Cerebellar cortex (tissue), 1 donor: ENCODE measurements around the gene TLK2.
"Not testable (repeated sequence)": the region's sequence is repeated elsewhere in the genome, so short reads cannot be mapped to it uniquely, and the experiment has no call there.

ENCODE experiments used
- DNase-seq: peaks from one replicate; pipeline ENCODE4 v3.0.0-alpha.2; 2015; ENCODE audit warnings: low spot score

Gene TLK2

DNA sequence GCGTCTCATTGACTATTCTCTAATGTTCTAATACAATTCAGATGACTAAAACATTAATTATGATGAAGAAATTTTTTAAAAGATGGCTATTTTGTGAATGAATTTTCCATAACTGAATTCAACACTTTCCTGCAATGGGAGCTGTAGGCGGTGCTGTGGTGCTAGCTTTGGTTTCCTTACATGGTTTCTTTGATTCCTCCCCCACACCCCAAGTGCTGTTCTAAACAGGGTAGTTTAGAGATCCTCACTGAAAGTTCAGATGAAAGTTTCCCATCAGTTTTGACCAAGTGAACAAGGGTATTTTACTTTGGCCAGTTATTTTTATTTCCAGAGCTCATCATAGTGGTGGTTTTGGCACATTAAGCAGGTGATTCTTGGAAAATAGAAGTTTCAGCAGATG, 122.8 kb downstream of the TLK2 start:
- DNase-seq = no peak

DNA sequence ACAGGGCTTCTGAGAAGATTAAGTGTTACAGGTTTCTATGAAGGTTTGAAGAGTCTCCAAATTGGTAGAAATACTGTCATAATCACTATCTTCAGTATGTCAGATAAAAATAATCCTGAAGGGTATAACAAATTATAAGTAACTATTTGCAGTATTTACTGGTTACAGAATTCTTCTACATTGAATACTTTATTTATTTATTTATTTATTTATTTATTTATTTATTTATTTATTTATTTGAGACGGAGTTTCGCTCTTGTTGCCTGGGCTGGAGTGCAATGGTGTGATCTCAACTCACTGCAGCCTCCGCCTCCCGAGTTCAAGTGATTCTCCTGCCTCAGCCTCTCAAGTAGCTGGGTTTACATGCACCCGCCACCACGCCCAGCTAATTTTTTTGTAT, 125.2 kb downstream of the TLK2 start:
- not testable (repeated sequence) for DNase-seq

- DNase-seq = no peak
Observed at GRCh38 chr17:62605588-62605987, 127.0 kb downstream of the TLK2 start.

DNA sequence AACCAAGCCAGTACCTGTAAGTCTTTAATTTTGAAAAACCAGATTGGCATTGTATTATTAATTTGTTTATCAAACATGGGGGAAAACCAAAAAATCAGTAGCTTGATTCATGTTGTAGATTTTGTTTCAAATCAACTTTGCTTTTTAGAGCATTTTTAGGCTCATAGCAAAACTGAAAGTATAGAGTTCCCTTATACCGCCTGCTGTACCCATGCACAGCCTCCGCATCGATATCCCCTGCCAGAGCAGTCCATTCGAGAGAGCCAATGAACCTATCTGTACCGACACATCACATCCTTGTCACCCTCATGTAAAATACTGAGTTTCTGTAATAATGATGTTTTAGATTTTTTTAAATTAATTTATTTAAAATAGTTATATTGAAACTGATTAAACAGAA, 132.7 kb downstream of the TLK2 start:
- DNase-seq = no peak

- DNase-seq = no peak
Observed at GRCh38 chr17:62611728-62612127, 133.1 kb downstream of the TLK2 start.

GRCh38 chr17:62612289-62612688, 133.7 kb downstream of the TLK2 start:
- DNase-seq = not testable (repeated sequence)

DNA sequence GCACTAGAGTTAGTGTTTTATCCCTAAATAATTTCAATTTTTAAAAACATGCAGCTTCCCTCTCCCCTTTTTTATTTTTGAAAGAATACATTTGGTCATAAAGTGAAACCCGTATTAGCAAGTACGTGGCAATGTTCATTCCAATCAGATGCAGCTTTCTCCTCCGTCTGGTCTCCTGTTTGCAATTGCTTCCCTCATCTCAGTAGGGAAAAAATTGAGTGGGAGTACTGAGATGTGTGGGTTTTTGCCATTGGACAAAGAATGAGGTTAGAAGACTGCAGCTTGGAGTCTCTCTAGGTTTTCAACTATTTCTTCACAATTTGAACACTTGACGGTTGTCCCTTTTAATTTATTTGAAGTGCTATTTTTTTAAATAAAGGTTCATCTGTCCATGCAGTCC, 134.5 kb downstream of the TLK2 start:
- not testable (repeated sequence) for DNase-seq

DNA sequence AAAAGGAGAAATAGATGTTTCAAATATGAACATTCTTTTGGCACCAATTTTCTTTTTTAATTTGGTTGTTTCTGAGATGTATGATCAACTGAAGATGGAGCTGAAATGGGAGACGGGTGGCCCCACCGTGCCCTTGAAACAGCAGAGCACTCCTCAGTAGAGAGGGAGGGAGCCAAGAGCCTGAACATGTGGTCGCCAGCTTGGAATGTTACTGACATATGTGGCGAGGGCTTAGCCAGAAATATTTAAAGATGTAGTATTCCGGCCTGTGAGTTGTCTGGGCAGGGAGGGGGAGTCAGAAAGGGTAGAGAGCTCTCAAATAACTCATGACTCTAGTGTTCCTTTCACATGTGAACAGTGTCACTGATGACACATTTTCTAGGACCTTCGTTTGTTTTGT, 135.5 kb downstream of the TLK2 start:
- DNase-seq = no peak

DNA sequence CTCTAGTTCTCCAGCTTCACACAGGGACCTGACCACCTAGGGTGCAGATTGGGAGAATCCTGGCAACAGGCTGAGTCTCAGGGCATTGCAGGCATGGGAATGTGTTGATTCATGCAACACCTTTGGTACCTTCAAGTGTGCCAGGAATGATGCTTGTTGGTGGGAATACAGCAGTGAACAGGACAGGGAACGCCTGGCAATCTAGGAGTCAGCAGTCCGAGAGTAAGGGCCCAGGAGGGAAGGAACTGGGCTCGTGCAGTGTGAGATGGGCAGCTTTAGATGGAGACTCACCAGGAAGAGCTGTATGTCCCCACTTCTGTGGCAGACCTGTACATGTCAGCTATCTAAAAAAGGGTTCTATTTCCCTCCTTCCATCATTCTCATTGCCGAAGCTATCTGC, 136.9 kb downstream of the TLK2 start:
- DNase-seq = no peak

GRCh38 chr17:62616993-62617893, 138.6 kb downstream of the TLK2 start:
- no peak for DNase-seq

GRCh38 chr17:62617894-62618472, 139.4 kb downstream of the TLK2 start:
- DNase-seq = no peak

DNA sequence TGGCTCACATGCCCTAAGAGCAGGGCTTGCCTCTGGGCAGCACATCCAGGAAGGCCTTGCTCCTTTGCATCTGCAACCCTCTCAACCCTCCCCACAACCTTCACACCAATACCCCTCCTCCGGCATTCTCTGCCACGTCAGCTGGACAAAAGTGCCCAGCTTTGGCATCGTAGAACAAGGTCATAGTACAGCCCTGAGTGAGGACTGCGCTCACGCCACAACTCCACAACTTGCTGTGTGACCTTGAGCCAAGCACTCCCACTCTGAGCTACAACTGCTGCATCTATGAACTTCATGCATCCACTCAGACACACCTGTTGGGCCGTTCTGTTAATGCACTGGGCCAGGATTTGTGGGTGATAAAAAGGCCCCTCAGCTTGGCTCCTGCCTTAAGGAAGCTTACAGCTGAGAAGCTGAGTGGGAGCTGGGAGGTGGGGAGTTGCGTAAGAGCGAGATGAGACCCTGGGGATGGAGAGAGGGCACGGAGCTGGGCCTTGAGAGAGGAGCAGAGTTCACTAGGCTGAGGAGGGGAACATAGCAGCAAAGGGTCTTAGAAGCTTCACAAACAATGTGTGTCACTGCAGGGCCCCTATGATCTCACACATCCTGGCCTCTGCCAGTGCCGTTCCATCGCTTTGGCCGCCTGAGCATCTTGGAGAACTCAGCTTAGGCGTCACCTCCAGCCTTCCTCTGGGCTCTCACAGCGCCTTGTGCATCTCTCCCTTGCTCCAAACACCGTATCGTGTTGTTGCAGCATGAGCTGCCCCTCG, 140.2 kb downstream of the TLK2 start:
- DNase-seq = no peak

GRCh38 chr17:62619417-62620155, 141.0 kb downstream of the TLK2 start:
- DNase-seq = no peak

GRCh38 chr17:62621223-62621622, 142.6 kb downstream of the TLK2 start:
- no peak for DNase-seq

GRCh38 chr17:62625184-62625869, 146.7 kb downstream of the TLK2 start:
- no peak for DNase-seq

DNA sequence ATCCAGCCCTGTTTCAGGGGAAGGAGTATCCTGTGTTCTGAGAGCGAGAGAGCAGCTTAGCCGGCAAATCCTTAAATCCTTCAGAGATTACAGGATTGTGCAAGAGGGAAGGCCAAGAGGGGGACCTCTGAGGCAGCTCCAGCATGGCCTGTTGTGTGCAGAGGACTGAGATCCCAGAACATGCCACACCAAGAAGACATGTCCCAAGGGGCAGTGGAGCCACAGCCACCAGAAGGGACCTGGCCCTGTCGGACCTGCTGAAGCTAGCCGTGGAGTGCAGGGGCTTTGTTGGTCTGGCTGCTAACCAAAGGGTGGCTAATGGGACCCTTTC, 147.2 kb downstream of the TLK2 start:
- no peak for DNase-seq

DNA sequence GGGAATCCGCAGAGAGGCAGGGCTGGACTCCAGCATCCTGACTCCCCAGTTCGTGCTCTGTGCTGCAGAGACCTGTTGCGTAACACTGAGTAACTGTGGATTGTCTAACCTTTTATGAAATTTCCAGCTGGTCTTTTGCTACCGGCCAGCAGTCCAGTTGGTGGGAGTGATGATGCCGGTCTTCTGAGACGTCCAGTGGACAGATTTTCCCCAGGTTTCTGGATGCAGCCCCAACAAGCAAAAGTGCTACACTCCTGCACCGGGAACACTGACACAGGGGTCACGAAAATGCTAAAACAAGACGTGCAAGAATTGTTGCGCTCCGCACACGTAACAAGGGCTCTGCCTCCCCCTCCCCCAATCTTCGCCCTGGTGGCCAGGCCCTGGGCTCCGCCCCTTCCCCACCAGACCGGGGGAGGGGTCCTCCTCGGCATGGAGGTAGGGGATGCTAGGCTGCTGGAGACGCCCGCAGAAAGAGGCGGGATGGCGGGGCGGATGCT, 148.1 kb downstream of the TLK2 start:
- DNase-seq = no peak

DNA sequence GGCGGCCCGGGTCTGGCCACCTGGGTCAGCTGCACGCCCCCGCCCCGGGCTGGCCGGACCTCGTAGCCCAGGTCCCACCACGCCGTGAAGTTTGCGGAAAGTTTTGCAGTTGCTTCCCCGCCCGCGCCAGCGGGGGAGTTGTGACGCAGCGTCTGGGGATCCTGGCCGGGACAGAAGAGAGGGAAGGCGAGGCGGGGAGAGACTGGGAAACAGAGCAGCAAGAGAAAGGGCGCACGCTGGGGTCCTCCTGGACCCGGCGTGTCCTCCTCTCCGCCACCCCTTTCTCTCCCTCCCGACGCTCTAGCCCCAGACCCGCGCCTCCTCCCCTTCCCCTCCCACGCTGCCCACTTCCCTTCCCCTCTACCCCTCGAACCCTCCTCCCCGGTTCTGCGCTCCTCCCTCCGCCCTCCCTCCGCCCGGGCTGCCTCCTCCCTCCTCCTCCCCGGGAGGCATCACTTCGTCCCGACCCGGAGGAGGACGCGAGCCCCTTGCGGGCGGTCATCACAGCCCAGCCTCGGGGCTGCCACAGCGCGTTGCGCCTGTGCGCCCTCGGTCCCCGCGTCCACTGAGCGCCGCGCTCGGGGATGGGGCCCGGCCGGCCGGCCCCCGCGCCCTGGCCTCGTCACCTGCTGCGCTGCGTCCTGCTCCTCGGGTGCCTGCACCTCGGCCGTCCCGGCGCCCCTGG, 148.7 kb downstream of the TLK2 start, which contains the start of gene MRC2:
MRC2 (plus strand) TSS at position 452 of the 685 bp plus-strand sequence; CDS start at position 585, 133 bp downstream.
- DNase-seq = no peak

DNA sequence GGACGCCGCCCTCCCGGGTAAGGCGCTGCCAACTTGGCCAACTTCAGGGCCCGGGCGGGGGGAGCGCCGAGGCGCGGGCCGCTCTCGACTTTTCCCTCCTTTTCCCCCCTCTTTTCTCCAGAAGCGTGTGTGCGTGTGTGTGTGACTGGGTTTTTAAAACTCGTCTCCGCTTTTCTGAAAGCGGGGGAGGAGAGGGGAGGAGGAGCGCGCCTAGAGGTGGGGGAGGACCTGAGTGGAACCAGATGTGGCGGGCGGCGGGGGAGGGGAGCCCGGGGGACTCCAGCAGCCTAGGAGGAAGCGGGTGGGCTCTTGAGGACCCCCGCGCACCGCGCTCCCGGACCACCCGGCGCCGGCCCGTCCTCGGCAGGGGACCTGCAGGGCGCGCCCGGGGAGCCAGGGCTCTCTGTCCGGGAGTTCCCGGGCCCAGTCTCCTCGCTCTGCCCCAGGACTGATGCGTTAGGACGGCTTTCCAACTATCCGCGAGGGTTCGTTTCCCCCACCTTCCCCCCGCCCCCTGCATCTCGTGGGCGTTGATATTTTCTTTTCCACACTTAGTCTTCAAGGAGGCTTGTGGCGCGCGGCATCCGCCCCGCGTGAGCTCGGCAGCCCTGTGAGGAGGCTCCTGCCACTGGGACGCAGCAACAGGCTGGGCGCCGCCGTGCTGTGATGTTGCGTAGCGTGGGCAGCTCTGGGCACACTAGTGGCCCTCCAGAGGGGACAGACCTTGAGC, 149.4 kb downstream of the TLK2 start:
- DNase-seq = no peak
